GM18861 (cell line): ENCODE data around the gene ACRV1.

Source experiments
- ATAC-seq: cut with Tn5 transposase; IDR thresholded peaks from one replicate; pipeline ENCODE4 v1.9.1; 2021; ENCODE audit not compliant: unreplicated experiment

Gene ACRV1

DNA sequence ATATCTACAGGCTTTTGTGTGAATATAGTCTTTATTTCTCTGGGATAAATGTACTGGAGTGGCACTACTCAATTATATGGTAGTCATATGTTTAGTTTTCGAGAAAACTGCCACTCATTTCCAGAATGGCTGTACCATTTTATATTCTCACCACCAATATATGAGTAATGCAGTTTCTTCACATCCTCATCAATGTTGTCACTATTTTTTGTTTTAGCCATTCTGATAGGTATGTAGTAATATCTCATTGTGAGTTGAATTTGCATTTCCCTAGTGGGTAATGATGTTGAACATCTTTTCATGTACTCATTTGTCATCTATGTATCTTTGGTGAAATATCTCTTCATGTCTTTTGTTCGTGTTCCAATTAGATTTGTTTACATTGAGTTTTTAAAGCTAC is 18.0 kb downstream of the ACRV1 start:
- no peak for ATAC-seq

DNA sequence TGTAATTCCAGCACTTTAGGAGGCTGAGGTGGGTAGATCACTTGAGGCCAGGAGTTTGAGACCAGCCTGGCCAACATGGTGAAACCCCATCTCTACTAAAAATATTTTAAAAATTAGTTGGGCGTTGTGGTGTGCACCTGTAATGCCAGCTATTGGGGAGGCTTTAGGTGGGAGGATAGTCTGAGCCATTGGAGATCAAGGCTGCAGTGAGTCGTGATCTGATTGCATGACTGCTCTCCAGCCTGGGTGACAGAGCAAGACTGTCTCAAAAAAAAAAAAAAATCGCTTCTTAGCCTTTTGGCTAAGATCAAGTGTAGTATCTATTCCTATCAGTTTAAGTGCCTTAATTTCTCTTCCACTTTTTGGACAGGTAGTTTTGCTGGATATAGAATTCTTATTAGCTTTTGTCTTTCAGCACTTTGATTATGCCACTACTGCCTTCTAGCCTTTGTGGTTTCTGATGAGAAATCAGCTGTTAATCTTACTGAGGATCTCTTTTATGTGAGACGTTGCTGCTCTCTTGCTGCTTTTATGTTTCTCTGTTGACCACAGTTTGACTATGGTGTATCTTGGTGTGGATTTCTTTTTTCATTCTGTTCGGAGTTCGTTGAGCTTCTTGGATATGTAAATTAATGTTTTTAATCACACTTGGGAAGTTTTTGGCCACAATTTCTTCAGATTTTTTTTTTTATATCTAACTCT is 31.0 kb downstream of the ACRV1 start:
- no peak for ATAC-seq

DNA sequence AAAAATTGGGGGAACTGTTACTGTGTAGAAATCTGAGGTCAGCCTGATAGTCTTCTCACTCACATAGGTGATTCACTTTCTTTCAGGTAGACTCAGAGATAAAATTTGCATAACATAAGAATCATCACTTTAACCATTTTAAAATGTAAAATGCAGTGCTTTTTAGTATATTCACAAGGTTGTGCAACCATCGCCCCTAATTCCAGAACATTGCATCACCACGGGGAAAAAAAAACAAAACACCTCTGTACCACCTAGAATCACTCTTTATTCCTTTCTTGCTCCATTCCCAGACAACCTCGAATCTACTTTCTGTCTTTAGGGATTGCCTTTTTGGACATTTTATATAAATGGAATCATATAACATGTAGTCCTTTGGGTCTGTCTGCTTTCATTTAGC is 34.8 kb downstream of the ACRV1 start:
- ATAC-seq: no peak

DNA sequence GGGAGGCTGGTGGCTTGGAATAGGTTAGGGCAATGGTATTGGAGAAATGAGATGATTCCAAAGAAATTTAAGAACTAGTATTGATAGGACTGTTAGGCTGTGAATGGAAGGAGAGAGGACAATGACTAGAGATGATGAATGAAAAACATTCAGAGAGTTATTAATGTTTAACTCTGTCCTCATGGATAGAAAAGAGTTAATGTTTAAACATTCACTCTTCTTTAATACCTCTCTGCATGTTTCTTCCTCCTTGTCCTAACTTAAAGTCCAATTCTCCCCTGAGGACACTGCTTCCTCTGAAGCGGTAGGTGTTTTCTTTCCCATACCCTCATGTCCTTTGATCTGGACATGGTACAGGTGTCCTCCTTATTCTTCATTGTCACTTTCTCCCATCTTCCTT is 42.3 kb downstream of the ACRV1 start:
- no peak for ATAC-seq

DNA sequence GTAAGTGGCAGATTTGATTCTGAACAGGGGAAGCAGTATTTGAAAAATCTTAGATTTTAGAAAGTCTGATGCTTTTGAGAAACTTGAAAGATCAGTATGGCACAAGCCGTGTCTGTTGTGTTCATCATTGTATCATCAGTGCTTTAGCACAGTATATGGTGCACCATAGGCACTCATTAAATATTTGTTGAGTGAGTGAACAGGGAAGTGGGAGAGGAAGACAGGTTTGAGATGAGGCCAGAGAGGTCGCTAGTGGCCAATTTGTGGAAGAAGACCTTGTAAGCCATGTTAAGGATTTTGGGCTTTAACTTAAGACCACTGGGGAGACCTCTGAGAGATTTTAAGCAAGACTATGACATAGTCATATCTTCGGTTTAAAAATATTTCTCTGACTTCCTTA is 42.8 kb downstream of the ACRV1 start:
- ATAC-seq: no peak

DNA sequence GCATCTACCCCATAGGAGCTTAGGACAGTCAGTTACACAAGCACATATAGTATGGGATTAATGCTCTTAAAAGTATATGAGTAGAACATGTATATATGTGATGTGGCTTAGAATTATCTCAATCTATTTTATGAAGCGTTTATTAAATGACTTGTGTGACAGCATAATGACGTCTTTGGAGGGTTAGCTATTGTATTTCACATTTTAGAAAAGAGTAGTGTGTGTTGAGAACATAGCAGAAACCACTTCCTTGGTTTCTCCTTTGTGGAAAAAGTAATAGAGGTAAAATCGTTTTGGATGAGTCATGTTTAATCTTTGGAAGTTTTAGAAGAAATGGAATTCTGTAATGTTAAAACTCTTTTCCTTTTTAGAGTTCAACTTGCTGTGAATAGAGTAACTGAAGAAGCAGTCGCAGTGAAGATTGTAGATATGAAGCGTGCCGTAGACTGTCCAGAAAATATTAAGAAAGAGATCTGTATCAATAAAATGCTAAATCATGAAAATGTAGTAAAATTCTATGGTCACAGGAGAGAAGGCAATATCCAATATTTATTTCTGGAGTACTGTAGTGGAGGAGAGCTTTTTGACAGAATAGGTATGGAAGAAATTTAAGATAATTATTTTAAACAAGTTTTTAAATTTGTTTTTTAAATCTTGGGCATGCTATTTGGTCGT is 53.3 kb downstream of the ACRV1 start:
- ATAC-seq: no peak

DNA sequence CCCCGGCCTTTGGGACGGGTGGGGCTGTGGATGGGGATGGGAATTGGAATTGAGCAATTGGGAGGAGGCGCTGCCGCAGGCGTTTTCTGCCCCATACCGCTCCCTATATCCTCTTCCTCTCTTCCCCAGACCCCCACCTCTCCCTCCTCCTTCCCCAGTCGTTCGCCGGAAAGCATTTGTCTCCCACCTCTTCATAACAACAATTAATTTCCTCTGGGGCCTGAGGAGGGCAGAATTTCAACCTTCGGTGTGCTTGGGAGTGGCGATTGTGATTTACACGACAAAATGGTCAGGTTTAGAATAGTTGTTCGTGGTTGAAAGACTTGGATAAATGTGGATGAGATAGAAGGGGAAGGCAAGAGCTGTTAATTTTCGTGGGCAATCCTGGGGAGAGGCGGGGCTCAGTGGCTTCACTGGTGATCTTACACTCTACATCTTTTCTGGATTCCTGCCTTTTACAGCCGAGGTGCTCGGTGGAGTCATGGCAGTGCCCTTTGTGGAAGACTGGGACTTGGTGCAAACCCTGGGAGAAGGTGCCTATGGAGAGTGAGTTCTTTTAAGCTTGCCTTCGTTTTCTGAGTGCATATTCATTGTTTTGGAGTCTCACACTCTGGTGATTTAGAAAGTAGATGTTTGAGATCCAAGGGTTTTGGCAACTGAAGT is 54.2 kb downstream of the ACRV1 start:
- ATAC-seq: peak; percentile 43

DNA sequence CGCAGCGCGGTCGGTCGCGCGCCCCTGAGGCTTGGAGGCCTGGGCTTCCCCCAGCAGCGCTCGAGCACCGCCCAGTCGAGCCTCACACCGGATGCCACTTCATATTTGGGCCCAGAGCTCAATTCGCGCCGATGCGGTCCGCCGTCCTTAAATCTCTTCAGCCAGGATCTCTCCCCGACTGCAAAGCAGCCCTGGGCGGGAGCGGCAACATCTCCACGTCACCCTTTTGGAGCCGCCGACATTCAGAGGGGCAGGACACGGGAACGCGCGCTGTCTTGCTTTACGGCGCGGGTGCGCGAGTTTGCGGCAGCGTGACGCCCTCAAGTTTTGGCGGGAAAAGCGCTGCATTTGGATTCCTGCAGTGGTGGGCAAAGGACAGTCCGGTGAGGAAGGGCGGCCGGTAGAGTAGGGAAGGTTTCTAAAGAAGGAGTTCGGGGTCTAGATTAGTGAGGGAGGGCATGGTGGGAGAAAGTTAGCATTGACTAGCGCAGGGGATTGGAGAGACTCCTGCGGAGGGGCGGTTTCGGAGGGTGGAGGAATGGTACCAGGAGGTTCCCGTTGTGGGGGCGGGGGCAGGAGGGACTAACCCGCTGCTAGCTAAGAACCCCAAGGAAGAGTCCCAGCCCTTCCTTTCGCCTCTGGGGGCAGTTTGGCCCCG is 54.9 kb downstream of the ACRV1 start:
- peak; percentile 78 for ATAC-seq

DNA sequence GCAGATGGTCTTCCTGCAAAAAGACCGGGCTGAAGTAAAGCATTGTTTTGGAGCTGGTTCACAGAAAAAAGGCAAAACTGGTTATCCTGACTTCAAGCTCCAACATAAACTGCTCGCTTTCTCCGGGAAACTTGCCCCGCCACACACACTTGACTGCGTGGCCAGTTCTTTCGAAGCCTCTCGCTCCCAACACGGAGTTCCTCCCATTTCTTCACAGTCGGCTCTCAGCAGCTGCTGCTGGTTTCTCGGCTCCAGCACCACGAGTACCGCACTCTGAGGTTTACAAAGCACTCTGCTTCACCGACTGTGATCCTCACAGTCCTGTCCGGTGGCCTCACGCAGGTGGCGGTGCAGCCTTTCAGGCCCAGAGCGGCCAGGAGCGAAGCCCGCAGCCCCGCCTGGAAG is 55.4 kb downstream of the ACRV1 start:
- no peak for ATAC-seq

DNA sequence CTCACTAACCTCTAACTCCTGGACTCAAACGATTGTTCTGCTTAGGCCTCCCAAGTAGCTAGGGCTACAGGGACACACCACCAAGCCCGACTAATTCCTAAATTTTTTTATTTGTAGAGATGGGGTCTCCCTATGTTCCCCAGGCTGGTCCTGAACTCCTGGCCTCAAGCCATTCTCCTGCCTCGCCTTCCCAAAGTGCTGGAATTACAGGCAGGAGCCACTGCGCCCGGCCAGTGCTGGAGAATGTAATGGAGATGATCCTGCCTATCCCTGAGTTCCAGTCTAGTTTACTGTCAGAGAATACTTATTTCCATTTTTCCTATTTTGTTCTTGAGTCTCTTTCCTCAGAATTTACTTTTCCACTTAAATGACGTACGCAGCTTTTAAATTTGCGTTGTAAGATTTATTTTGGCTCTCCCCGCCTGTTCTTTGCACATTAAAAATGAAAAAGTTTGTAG is 55.9 kb downstream of the ACRV1 start, which contains the start of gene CHEK1:
Gene CHEK1 (plus strand): TSS at position 408 of the 458 bp plus-strand sequence. CDS start 1,606 bp downstream, outside the sequence.
- ATAC-seq: no peak

DNA sequence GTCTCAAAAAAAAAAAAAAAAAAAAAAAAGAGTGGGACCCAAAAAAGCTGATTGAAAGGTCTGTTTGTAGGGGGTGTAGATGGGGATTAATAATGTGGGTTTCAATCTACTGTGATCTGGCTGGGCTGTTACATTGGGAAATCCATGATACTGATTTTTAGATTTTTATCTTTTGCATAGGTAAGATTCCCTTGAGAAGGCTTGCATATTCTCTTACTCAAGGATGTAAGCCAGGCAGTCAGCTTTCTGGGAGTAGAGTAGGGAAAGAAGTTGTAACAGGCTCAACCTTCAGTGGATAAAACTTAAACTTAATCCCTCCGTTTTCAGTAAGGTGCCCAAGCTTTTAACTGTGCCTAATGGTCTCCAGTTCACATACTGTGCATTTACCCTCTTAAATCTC is 57.6 kb downstream of the ACRV1 start:
- no peak for ATAC-seq

DNA sequence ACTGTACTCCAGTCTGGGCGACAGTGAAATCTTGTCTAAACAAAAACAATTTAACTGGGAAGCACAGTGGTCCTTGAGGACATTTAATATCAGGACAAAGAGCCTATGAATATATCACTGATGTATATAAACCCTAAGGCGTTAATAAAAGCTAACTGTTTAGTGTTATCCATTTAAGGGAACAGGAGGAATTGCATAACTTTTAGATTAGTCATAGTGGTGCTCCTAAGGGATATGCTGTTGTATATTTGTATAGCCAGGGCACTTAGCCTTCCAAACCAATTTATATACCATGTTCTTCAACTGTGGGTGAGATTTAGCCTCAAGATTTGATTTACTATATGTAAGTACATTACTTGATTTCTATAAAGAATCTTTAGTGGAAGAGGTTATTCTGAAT is 58.7 kb downstream of the ACRV1 start:
- ATAC-seq: no peak
